ENCODE results near the gene AHDC1. TPM values are rescaled to one million over a fixed set of nuclear protein-coding genes. Genes with fewer than 3 reads are reported as not detected.
A peak's percentile ranks its signal among the peaks of the same experiment; 100 is the strongest.

The AHDC1 gene
- total and polyA plus RNA-seq, 2 of the 13 experiments (the other 11 are each of a cell fraction or from before 2014, with no cell fraction given): 1.0 to 2.7 TPM

DNA sequence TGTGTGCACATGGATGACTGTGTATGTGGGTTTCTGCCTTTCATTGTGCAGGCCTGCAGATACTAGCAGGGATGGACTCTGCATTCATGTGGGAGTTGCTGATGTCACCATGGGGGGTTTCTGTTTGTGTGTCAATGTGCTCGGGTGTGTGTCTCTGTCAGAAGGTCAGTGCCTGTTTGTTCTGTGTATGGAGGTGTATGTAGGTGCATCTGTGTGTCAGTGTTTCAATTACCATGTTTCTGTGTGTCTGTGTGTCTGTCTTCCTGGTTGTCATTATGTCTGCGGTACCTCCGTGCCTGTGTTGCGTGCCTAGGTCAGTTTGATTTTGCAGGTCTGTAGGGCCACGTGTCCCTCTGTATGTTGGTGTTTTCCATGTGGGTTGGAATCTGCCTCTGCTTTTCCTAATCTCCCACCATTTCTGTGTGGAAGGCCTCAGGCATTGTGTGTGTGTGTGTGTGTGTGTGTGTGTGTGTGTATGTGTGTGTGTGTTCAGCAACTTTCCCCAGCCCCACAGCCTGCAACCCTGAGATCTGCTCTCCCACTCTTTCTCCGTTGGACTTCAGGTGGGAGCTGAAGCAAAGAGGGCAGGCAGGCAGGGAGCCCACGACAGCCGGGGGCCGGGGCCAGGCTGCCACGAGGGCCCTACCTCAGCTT lies 77.2 kb downstream of the AHDC1 start (continued):
- TF ChIP-seq ARHGAP35 (CRISPR knock-in tag; IDR thresholded peaks at IDR 0.05; ENCODE audit: borderline replicate concordance) (no peak), ZNF749 (CRISPR knock-in tag; IDR thresholded peaks at IDR 0.05; ENCODE audit: borderline replicate concordance) (no peak), MNT (IDR thresholded peaks at IDR 0.05) (peak; percentile 85), USF2 (IDR thresholded peaks at IDR 0.05; ENCODE audit: low read depth, low read length) (no peak), USF2 (CRISPR knock-in tag; IDR thresholded peaks at IDR 0.05; ENCODE audit: borderline replicate concordance) (no peak), SNAPC4 (CRISPR knock-in tag; IDR thresholded peaks at IDR 0.05) (no peak), ZNF383 (CRISPR knock-in tag; IDR thresholded peaks at IDR 0.05; ENCODE audit: borderline replicate concordance) (no peak)
- TF ChIP-seq, protein P1, sequence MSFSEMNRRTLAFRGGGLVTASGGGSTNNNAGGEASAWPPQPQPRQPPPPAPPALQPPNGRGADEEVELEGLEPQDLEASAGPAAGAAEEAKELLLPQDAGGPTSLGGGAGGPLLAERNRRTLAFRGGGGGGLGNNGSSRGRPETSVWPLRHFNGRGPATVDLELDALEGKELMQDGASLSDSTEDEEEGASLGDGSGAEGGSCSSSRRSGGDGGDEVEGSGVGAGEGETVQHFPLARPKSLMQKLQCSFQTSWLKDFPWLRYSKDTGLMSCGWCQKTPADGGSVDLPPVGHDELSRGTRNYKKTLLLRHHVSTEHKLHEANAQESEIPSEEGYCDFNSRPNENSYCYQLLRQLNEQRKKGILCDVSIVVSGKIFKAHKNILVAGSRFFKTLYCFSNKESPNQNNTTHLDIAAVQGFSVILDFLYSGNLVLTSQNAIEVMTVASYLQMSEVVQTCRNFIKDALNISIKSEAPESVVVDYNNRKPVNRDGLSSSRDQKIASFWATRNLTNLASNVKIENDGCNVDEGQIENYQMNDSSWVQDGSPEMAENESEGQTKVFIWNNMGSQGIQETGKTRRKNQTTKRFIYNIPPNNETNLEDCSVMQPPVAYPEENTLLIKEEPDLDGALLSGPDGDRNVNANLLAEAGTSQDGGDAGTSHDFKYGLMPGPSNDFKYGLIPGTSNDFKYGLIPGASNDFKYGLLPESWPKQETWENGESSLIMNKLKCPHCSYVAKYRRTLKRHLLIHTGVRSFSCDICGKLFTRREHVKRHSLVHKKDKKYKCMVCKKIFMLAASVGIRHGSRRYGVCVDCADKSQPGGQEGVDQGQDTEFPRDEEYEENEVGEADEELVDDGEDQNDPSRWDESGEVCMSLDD (CRISPR knock-in tag; IDR thresholded peaks at IDR 0.05; ENCODE audit: borderline replicate concordance): no peak

Data from HepG2 (cell line).